ENCODE measurements around the gene MED13. TPM values are rescaled to one million over a fixed set of nuclear protein-coding genes. Genes with fewer than 3 reads are reported as not detected.

Gene MED13
- total RNA-seq, 4 donors from 2014 or later, result 62.4 to 166 (median 111) TPM

- Histone ChIP-seq H3K27me3 (no peaks in the 10 kb centered on the region), H3K4me1 (peaks cover 0 to 29% (median 2%) of the 10 kb centered on the region in 4 donors), H3K27ac (no peak overlapping the region), H3K9me3 (no peaks in the 10 kb centered on the region), H3K36me3 (peaks cover 0 to 69% (median 0%) of the 10 kb centered on the region in 3 donors), H3K4me3 (no peak overlapping the region)
- DNase-seq (ENCODE audit: low spot score in 2 of 2), result no peak
- WGBS, 2 donors, result 98 to 100% methylated on average over 1 of the region's 1 CpG
- TF ChIP-seq POLR2A (IDR thresholded peaks at IDR 0.05) (no peak), EP300 (IDR thresholded peaks at IDR 0.05) (no peak)
- TF ChIP-seq, protein P1, sequence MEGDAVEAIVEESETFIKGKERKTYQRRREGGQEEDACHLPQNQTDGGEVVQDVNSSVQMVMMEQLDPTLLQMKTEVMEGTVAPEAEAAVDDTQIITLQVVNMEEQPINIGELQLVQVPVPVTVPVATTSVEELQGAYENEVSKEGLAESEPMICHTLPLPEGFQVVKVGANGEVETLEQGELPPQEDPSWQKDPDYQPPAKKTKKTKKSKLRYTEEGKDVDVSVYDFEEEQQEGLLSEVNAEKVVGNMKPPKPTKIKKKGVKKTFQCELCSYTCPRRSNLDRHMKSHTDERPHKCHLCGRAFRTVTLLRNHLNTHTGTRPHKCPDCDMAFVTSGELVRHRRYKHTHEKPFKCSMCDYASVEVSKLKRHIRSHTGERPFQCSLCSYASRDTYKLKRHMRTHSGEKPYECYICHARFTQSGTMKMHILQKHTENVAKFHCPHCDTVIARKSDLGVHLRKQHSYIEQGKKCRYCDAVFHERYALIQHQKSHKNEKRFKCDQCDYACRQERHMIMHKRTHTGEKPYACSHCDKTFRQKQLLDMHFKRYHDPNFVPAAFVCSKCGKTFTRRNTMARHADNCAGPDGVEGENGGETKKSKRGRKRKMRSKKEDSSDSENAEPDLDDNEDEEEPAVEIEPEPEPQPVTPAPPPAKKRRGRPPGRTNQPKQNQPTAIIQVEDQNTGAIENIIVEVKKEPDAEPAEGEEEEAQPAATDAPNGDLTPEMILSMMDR (IDR thresholded peaks at IDR 0.05), result no peak
Measured at GRCh38 chr17:62045517-62045916, 19.6 kb downstream of the MED13 start.

DNA sequence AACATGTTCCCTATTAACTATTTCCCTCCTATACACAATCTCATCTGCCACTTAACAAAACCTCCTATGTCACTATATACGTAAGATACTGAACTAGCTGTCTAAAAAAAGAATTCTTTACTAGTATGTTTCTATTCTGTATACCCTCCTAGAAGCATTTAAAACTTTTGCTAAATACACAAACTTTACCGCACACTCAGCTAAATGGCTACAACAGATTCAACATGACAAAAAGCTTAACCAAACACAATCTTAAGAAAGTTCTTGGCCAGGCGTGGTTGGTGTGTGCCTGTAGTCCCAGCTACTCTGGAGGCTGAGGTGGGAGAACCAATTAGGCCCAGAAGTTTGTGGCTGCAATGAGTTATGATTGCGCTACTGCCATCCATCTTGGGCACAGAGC, 20.0 kb downstream of the MED13 start:
- Histone ChIP-seq H3K27ac (no peak overlapping the region), H3K4me3 (no peak overlapping the region), H3K36me3 (peaks cover 0 to 69% (median 0%) of the 10 kb centered on the region in 3 donors), H3K4me1 (peaks cover 0 to 29% (median 2%) of the 10 kb centered on the region in 4 donors), H3K9me3 (no peaks in the 10 kb centered on the region), H3K27me3 (no peaks in the 10 kb centered on the region)
- TF ChIP-seq POLR2A (IDR thresholded peaks at IDR 0.05) (no peak), EP300 (IDR thresholded peaks at IDR 0.05) (no peak)
- TF ChIP-seq, protein P1 (IDR thresholded peaks at IDR 0.05), result no peak
- WGBS, 2 donors, result 95% methylated on average over 4 of the region's 4 CpGs
- no peak for DNase-seq (ENCODE audit: low spot score in 2 of 2)

DNA sequence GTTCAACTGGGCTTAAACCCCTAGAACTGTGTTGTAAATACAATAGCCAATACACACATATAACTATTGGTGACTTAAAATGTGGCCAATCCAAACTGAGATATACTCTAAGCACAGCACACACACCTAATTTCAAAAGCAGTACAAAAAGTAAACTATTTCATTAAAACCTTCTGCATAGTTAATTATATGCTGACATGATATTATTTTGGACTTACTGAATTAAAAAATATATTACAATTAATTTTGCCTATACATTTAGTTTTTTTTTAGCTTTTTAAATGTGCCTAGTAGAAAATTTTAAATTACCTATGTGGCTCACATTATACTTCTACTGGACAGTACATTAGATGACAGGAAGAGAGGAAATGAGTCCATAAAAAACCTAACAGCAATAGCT, 21.5 kb downstream of the MED13 start:
- DNase-seq (ENCODE audit: low spot score in 2 of 2), result no peak
- TF ChIP-seq, protein P1 (IDR thresholded peaks at IDR 0.05), result no peak
- no peak for TF ChIP-seq POLR2A (IDR thresholded peaks at IDR 0.05)
- no peak for TF ChIP-seq EP300 (IDR thresholded peaks at IDR 0.05)
- no peak overlapping the region for H3K4me3 ChIP-seq

DNA sequence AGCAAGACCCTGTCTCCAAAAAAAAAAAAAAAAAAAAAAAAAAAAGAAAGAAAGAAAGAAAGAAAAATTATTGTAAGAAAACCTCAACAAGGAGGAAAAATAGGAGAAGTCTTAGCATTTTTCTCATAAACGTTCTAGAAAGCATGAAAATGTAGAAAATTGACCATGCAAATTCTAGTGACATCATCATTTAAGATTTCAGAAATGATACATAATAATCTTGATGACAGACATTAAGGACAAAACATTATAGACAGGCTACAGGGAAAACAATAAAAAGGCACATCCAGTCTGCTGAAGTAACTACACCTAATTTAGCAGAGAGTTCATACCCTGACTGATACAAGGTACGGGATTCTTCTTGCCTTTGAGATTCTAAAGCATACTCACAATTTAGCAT, 21.9 kb downstream of the MED13 start:
- Histone ChIP-seq H3K9me3 (no peaks in the 10 kb centered on the region), H3K4me1 (peaks cover 0 to 31% (median 2%) of the 10 kb centered on the region in 4 donors), H3K36me3 (peaks cover 0 to 68% (median 0%) of the 10 kb centered on the region in 3 donors), H3K4me3 (no peak overlapping the region), H3K27me3 (no peaks in the 10 kb centered on the region), H3K27ac (no peak overlapping the region)
- 61 to 73% methylated on average over 2 of the region's 2 CpGs for WGBS, 2 donors
- TF ChIP-seq, protein P1 (IDR thresholded peaks at IDR 0.05), result no peak
- no peak for TF ChIP-seq EP300 (IDR thresholded peaks at IDR 0.05)
- TF ChIP-seq POLR2A (IDR thresholded peaks at IDR 0.05), result no peak
- no peak for DNase-seq (ENCODE audit: low spot score in 2 of 2)

More for the DNA sequence above, 21.5 kb downstream of the MED13 start:
- H3K27me3 ChIP-seq, result no peaks in the 10 kb centered on the region
- peaks cover 0 to 68% (median 0%) of the 10 kb centered on the region in 3 donors for H3K36me3 ChIP-seq
- peaks cover 0 to 26% (median 2%) of the 10 kb centered on the region in 4 donors for H3K4me1 ChIP-seq
- no peak overlapping the region for H3K27ac ChIP-seq
- H3K9me3 ChIP-seq, result no peaks in the 10 kb centered on the region

GRCh38 chr17:62038248-62038647, 26.8 kb downstream of the MED13 start:
- Histone ChIP-seq H3K27me3 (no peaks in the 10 kb centered on the region), H3K4me1 (peaks cover 0 to 20% (median under 1%) of the 10 kb centered on the region in 4 donors), H3K36me3 (peaks cover 0 to 53% (median 0%) of the 10 kb centered on the region in 3 donors), H3K9me3 (no peaks in the 10 kb centered on the region), H3K4me3 (no peak overlapping the region), H3K27ac (no peak overlapping the region)
- no peak for TF ChIP-seq EP300 (IDR thresholded peaks at IDR 0.05)
- TF ChIP-seq, protein P1 (IDR thresholded peaks at IDR 0.05), result no peak
- TF ChIP-seq POLR2A (IDR thresholded peaks at IDR 0.05), result no peak
- DNase-seq (ENCODE audit: low spot score in 2 of 2), result no peak
- WGBS, 2 donors, result 76 to 83% methylated on average over 1 of the region's 1 CpG
